HG03139 (cell line): Measurements from ENCODE around the gene THPO.

Source experiments
- ATAC-seq: cut with Tn5 transposase; IDR thresholded peaks from one replicate; pipeline ENCODE4 v1.9.1; 2021; ENCODE audit not compliant: unreplicated experiment

THPO gene

DNA sequence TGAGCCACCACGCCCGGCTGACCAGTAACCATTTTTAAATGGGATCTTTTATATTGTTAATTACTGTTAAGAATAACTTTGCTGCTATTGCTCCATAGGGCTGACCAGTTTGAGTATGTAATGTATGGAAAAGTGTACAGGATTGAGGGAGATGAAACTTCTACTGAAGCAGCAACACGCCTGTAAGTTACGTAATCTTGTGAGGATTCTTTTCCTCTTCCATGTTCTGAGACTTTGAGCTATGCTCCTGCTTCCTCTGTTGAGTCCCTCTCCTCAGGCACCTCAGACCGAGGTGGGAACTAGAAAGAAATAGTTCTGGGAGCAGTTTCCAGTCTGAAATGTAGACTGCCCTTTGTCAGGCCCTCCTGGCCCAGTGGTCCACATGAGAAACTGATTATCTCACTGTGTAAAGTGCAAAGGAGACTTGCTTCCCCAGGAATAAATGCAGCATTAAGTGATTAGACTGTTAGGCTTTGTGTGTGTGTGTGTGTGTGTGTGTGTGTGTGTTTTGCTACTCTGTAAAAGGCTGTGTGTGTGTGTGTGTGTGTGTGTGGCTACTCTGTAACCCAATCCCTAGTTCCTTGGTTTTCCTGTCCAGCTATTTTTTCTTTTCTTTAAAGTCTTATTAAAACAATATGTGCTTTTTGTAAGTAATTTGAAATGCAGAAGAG, 11.3 kb downstream of the THPO start:
- ATAC-seq: no peak

DNA sequence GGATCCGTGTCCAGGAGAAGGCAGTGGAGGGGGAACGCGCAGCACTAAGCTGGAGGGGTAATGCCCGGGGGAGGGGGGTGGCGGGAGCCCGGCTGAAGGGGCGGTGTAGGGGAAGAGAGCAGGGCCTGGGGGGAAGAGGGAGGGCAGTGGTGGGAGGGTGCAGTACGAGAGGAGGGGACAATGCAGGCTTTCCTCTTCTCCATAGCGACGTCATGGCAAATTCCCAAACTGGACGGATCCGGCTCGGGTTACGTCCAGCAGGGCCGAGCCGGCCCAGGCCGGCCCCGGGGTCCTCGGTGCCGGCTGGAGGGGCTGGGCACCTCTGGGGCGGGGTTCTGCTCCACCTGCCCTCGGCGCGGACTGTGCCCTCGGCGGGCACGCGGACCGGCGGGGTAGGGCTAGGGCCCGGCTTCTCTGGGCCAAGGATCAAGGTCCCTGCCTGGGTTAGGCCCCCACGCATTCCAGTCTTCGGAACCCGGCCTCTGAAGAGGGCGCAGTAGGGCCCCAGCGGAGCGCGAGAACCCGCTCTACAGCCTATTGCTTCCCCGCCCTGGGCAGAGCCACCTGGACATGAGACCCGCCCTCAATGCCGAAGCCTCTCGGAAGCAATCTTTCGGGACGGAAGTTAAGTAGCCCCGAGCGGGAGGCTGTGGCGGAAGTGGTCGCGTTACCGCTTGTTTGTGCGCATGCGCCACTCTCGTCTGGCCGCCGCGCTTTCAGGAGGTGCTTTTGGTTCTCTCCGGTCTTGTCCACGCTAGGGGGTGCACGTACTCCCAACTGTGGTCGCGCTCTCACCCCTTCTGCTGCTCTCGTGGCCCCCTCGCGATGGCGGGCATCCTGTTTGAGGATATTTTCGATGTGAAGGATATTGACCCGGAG, 15.1 kb downstream of the THPO start:
- peak; percentile 74 for ATAC-seq

- ATAC-seq: no peak
Measured at GRCh38 chr3:184361932-184362667, 15.9 kb downstream of the THPO start.

DNA sequence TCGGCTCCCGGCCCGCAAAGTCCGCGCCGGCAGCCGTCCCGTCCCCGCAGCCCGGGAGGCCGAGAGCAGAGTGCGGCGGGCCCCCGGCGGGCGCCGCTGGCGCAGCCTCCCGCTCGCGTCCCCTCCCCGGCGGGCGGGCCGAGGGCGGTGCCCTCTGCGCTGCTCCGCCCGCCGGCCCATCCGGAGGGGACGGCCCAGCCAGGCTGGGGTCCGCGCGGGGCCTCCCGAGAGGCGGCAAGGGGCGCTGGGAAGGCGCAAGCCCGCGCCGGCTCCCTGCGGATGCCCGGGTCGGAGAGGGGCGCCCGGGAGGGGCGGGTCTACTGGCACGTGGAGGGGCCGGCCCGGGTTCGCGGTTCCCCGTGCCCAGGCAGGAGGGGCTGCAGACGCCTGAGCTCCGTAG, 16.5 kb downstream of the THPO start, which contains the start of the genes CLCN2 and POLR2H:
CLCN2 (minus strand) TSS at position 74 of the 400 bp plus-strand sequence. CDS start 126 bp downstream, outside the sequence.
POLR2H (plus strand) TSS at position 179 of the 400 bp plus-strand sequence. CDS start 1,783 bp downstream, outside the sequence.
- ATAC-seq: peak; percentile 35

DNA sequence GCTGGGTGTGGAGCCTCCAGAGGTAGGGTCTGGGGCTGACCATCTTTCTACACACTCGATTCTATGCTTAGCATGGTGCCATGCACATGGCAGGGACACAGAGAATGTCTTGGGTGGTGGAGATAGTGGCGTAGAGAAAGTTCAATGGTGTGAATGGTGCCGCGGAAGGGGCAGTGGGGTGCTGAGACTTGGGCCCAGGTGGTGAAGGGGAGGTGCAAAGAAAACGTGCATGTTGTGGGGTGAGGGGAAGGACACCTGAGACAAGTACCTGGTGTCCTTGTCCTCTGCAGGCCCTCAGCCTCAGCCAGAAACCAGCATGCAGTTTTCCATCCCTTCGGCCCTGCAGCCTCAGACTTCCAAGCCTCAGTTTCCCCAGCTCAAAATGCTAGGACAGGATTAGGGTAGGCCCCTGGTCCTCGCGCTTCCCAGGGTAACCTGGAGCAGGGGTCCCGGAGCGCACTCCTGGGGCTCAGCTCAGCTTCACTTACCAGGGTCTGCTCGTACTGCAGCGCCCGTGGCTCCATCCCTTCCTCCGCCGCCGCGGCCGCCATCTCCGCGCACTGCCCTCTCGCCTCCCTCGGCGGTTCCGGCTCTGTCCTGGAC, 17.0 kb downstream of the THPO start:
- no peak for ATAC-seq

GRCh38 chr3:184360070-184360928, 17.7 kb downstream of the THPO start:
- no peak for ATAC-seq

GRCh38 chr3:184359610-184360009, 18.4 kb downstream of the THPO start:
- ATAC-seq: no peak

GRCh38 chr3:184358921-184359350, 19.1 kb downstream of the THPO start:
- no peak for ATAC-seq

DNA sequence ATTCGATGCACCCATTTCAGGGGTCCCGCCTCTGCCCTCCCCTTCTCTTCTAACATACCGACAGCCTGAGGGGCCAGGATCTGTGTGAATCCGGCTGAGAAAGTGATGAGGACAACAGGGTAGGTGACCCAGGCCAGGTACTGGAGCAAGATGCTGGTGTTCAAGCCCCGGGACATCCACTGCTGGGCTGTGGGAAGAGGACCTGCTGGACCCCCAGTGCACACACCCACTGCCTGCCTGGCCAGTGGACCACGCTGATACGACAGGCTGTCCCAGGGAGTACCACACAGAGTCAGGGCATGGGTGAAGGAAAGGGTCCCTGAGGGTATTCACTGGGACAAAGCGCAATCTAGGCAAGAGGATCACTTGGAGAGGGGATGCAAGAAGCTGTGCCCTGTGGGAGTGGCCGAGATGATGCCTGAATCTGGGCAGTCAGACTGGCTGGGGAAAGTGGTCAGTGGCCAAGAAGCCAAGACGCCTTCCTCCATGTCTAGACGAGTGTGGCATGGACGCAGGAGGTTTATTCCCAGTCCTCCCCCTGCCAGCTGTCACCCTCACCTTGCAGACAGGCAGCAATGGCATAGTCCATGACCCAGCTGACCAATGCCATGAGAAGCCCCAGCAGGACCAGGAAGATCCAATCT, 19.8 kb downstream of the THPO start:
- ATAC-seq: no peak

DNA sequence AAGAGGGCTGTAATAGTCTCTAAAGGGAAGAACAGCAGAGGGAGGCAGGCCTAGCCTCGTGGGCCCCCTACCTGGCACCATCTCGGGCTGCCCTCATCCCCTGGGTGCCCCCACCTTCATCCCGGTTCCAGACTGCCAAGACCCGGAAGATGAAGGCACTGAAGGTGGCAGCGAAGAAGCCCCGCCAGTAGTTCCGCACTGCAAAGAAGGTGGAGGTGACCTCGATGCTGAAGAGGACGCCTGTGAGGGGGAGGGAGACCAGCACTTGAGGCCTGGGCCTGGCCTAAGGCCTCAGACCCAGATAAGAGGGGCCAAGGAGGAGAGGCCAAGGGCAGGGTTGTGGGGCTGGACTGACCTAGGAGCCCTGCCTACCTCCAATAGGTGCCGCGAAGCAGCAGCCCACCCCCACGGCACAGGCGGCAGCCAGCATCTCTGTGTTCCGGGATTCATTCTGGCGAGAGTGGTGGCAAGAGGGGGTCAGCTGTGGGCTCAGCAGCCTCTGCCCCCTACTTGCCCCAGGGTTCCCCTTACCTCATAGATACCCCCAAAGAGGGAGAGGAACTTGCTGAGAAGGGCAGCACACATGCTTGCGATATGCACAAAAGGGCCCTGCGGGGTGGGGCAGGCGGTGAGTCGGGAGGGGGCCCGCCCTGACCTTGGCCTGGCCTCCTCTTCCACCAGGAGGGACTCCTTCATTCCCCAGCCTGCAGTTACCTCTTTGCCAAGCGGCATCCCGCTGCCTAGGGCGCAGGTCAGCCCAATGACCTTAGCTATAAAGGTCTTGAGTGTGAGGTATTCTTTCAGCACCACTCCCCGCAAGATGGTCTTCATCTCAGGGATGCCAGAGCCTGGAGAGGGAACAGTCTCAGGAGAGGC, 20.5 kb downstream of the THPO start:
- no peak for ATAC-seq

GRCh38 chr3:184355261-184356040, 22.6 kb downstream of the THPO start:
- ATAC-seq: no peak

DNA sequence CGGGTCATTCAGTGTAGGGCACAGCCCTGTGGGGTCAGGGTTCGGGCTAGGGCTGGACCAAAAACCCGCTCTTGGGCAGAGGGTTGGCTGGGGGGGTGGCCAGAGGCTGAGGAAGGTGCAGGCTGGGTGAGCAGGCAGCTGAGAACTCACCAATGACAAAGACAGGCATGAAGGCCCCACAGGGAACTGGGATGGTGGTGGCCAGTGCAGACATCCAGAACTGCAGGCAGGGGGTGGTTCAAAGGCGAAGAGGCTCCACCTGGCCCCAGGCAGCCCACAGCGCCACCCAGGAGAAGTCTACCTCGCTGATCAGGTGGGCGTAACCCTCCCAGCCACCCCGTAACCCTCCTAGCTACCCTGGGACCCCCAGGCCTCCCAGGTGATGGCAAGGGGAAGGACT, 23.3 kb downstream of the THPO start:
- ATAC-seq: no peak

DNA sequence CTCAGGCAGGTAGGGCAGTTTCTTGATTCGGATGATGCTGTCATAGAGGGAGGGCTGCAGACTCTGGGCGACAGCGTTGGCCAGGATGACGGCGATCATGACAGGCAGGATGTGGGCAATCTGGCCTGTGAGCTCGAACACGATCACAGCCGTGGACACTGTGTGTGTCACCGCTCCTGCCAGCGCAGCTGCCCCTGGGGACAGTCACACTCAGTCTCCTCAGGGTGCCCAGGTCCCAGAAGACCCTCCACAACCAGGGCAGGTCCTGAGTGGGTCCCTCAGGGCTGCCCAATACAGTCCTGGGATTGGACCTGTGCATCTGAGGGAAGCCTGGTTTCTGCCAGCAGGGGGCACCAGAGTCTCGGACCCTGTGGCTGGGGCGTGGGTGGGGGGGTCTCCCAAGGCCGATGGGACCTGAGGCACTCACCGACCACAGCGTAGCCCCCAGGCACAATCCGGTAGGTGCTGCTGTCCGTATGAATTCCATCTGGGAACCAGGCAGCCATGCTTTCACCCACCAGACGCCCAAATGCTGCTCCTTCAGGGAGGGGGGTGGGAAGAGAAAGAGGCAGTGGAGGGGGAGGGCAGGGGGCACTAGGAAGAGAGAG, 23.8 kb downstream of the THPO start:
- ATAC-seq: no peak

GRCh38 chr3:184353546-184353941, 24.5 kb downstream of the THPO start:
- no peak for ATAC-seq

DNA sequence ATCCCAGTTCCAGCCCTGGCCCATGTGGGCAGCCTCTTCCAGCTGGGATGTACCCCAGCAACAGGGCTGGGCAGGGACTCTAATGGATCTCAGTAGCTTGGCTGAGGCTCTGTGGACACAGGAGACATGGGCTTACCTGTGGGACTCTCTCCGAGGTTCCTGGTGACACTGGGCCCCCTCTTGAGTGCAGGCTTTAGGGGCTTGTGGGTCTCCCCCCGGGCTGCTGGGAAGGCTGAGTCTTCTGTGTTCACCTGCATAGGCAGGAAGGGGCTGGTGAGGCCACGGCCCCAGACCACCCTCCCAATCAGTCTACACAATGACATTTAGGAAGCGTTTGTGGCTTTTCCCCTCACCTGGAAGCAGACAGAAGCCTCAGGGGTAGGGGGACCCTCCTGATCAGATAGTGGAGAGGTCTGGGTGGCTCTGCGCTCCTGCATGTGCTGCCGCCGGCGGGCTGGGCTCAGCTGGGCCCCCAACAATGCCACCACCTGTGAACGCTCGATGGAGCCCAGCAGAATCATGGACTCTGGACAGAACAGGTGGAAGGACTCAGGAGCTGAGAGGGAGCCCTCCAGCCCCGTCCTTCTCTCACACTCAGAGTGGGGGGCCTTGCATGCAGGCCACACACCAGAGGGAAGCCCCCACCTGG, 25.0 kb downstream of the THPO start:
- ATAC-seq: no peak

- ATAC-seq: no peak
Measured at GRCh38 chr3:184352149-184352785, 25.7 kb downstream of the THPO start.
